Ovary (tissue), 3 donors: ENCODE data around the gene GFRA3.

Source experiments
- CTCF ChIP-seq, 3 donors: fragments of 450-650 bp in 2 of 3; fragments of 200-600 bp in 1 of 3; IDR thresholded peaks; one replicate each; pipeline versions ENCODE4 v1.5.1 to v1.8.0; 2016 to 2022; ENCODE audit warnings: antibody characterized with exemption in 3 of 3, mild to moderate bottlenecking in 1 of 3
- EP300 ChIP-seq: sonication (generic); formaldehyde crosslinking; IDR thresholded peaks from one replicate; pipeline ENCODE4 v1.6.1; 2017; ENCODE audit warnings: antibody characterized with exemption
- POLR2A ChIP-seq: fragments of 450-650 bp; IDR thresholded peaks from one replicate; pipeline ENCODE4 v1.6.1; 2017; ENCODE audit warnings: antibody characterized with exemption, mild to moderate bottlenecking, moderate library complexity
- donor health status: DM: no; HTN: no; CAD: no.

- TF ChIP-seq CTCF (IDR thresholded peaks at IDR 0.05) (no peak), EP300 (no peak), POLR2A (no peak)
Measured at GRCh38 chr5:138245717-138246116, 28.7 kb downstream of the GFRA3 start.
